Measurements from ENCODE around the gene OGFRL1.

The OGFRL1 gene

DNA sequence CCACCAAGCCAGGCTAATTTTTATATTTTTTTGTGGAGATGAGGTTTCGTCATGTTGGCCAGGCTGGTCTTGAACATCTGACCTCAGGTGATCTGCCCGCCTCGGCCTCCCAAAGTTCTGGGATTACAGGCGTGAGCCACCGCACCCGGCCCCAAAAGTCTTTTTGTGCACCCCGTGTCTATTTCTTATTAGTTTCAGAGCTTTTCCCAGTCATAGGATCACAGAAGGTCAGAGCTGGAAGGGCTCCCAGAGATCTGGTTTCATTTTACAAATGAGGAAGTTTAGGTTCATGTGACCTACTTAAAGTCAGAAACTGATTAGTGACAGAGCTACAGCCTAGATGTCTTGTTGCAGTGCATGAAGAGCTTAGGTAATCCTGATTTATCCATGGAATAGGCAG, 1.6 kb upstream of the OGFRL1 start:
- DNase-seq, result peak; percentile 11

DNA sequence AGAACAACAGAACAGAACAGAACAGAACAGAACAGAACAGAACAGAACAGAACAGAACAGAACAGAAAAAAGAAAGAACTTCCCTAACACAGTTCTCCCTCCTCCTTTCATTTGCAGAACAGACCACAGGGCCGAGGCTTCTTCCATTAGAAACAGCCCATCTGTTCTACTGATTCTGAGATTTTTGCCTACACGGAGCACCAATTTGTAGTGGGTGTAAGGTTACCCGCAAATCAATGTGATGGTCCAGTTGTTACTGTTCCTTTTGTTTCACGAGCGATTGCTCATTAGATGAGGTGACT, 734 bp upstream of the OGFRL1 start:
- DNase-seq, result no peak

DNA sequence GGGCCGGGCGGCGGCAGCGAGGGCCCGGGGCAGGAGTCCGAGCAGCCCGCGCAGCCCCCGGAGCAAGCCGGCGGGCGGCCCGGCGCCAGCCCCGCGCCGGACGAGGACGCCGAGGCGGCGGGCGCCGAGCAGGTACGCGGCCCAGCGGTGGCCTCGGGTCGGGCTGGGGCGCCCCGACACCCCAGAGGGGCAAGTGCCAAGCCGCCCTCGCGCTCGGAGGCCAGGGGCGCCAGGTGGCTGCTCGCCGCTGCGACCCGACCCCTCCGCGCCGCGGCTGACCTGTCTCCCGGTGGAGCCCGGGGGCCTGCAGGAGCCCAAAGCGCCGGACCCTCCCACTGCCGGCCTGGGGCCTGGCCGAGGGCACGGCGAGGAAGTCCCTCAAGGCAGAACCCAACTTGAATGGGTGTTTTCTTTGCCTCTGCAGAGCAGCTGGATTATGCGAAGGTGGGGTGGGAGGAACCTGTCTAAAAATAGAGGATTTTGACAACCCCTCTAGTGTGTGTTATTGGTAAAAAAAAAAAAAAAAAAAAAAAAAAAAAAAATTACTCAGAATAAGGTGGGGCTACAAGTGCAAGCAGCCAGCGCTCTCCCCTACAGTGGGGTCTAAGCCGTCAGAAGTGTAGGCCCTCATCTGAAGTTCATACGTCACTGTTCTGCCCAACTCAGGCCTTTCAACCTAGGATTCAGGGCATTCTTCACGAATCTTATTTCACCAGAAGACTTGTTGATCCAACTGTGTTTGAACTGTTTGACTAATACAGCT, 609 bp downstream of the OGFRL1 start:
- DNase-seq, result no peak

DNA sequence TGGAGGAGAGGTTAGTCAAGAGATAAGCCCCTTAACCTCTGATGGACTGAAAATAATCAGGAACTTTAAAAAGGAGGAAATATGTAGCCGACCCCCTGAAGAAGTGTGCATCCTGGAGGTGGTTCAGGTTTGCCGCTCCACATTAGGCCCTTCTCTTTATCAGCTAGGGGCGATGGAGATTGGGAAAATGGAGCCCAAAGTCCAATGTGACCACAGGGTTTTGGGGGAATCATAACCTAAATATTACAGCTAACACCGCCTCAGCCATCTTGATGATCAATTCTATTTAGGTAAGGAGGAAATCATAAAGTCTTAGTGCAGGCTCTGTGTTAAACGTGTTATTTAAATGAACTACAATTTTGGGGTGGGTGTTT, 1.2 kb downstream of the OGFRL1 start:
- DNase-seq, result no peak

DNA sequence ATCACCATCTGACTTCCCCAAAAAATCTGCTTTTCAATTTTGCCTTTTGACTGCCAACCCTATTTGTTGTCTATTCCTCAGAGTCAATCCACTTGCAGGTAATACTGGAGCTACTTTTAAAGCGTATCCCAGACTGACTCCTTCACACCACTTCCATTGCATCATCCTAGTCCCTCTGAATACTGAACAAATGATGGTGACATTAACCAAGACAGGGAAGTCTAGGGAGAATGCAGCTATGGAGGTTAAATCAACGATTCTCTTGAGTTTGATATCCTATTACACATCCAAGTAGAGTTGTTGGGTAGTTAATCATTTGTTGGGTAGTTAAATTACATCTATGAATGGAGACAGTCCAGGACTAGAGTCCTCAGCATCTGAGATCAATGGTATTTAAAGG, 2.0 kb downstream of the OGFRL1 start:
- no peak for DNase-seq

DNA sequence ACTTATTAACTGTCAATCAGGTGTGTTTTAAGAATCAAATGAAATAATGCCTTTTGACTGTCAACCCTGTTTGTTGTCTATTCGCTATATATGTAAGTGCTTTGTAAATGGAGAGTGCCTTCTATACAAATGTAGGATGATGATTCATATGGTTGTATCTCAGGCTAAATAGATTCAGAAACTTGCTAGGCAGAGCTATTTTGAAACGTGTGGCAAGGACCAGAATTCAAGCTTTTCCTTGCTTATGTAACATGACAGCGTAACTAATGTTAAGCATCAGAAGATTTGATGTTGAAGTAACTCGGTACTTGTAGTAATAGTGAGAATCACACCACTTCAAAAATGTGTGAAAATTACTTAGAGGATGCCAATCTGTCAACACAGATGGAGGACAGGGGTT, 3.4 kb downstream of the OGFRL1 start:
- no peak for DNase-seq

DNA sequence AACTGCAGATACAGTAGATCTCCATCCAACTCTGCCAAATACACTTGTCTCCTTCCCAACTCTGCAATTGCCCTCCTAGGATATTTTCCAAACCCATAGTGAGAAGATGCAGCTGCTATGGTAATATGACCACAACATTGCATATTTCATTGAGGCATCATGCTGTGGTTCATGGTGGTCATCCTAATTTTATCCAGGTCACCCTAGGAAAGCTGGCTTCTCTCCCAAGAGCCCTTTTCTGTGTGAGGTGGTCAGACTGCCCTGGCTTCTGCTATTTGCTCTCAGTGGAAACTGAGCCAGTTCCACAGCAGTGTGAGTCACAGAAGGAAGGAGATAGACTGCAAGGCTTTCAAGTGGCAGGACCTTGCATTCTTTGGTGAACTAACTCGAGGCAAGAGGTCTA, 5.5 kb downstream of the OGFRL1 start:
- peak; percentile 66 for DNase-seq

DNA sequence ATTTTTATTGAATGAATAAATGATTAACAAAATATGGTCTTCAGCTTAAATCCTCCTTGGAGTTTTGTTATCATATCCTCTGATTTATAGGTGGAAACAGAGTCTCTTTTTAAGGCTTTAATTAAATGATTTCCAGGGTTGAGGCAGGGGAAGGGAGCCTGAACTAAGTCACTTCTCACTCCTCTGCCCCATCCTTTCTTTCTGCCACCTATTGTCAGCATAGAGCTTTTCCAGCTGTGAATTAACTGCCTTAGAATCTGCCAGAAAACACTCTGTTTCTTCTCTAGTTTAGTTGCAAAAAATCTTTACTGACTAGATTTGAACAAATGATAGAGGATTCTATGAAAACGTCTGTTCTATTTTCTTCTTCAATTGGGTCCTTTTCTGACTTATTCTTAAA, 9.8 kb downstream of the OGFRL1 start:
- no peak for DNase-seq

DNA sequence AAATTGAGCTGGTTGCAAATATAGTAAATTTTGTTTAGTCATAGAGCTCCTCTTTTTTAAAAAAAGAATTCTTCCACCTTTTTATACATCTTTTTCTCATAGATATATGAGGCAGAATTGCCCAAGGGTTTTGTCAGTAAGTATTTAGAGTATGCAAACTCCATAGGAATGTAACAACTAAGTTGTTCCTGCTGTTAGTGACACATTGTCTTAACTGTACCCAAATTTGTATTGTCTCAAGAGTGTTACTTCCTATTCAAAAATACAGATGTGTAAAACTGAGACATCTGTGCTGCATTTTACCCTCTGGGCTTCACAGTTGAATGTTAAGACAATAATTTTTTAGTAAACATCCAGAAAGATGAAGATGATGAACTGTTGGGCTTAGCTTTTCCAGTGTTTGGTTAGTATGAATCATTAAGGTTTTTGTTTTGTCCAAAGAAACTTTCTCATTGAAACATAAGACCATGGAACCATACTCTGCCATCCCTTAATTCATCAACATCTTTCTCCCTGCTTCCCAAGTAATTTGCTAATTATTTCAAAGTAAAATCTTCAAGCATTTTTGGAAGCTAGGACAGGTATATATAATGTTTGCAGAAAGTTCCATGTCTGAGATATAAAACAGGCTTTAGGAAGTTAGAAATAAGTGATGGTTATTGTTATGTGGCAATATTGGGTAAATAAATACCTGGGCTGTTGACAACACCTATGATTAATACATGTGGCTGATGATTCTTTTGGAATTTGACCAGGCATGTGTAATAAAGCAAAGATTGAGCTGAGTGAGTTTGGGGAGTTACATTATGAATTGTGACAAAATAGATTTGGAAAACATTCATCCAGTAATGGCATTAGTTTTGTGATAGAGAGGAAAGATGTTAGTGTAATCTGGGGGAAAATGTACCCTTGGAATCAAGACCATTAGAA, 11.2 kb downstream of the OGFRL1 start:
- DNase-seq, result peak; percentile 8

DNA sequence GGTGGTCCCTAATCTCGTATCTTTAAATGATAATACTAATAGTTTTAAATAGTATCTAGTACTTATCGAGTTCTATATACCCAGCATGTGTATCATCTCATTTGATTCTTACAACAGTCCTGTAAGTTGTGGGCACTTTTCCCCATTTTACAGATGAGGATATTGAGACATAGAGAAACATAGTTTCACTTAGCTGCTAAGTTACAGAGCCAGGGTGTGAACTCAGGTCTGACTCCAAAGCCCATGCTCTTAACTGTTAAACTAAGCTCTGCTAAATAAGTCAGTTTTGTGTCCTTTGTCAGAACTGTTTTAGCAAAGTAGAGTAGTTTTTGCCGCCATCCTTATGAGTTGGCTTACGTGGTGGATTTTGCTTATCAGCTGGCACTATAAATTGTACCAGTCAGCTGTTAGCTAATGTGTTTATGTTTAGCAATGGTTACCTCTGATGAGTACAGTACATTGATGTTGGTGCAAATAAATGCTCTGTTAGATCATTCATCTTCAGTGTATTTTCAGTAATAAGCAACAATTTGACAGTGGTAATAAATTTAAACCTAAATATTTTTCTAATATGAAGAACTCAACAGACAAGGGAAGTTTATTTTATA, 12.1 kb downstream of the OGFRL1 start:
- DNase-seq, result no peak

DNA sequence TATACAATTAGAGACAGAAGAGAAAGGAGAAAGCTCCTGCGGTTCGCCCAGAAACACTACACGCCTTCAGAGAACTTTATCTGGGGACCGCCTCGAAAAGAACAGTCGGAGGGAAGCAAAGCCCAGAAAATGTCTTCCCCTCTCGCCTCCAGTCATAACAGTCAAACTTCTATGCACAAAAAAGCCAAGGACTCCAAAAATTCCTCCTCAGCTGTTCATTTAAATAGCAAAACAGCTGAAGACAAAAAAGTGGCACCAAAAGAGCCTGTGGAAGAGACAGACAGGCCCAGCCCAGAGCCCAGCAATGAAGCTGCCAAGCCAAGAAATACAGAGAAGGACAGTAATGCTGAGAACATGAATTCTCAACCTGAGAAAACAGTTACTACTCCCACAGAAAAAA, 12.9 kb downstream of the OGFRL1 start:
- DNase-seq, result no peak

DNA sequence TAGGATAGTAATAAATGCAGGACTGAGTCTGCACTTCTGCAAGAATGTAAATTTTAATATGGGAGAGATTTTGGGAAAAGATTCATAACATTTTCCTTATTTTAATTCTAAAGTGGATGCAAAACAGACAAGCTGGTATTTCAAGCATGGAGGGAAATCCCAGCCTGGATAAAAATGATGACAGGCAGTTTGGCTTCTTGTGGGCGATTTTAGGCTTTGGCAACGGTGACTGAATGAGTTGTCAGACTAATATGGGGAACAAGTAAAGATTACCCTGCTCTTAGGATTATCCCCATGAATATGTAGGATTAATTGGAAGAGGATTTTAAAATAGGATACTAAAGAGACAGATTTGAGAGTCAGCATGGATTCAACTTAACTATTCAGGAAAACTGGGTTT, 21.0 kb downstream of the OGFRL1 start:
- no peak for DNase-seq

DNA sequence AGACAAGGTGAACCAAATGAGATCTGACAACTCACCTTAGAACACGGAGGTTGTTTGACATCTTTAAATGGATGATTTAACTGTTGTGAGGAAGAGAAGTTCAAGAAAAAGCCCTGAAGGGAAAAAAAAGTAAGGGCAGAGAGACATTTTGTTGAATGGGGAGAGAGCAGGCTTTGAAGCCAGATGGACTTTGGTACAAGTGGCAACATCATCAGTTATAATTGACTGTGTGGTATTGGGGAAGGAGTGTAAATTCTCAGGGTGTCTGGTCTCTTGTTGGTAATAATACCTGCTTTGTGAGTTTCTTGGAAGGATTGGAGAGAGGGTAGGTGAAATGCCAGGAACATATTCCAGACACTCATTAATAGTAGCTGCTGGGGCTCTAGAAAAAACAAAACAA, 21.6 kb downstream of the OGFRL1 start:
- no peak for DNase-seq

DNA sequence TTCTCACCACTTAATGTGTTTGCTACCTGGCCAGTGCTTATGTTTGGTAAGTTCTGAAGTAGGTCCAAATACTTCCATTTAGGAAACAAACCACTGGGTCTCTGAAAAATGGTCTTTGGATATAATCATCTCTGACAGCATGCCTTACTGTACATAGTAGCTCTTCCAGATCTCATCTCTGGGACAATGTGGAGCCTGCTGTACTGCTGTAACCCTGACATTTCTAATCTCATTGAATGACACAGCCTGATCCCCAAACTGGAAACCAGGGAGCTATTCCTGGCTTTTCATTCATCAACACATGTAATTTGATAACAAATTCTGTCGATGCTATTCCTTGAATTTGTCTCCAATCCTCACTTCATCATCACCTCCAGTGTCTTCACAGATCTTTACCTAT, 23.5 kb downstream of the OGFRL1 start:
- no peak for DNase-seq

DNA sequence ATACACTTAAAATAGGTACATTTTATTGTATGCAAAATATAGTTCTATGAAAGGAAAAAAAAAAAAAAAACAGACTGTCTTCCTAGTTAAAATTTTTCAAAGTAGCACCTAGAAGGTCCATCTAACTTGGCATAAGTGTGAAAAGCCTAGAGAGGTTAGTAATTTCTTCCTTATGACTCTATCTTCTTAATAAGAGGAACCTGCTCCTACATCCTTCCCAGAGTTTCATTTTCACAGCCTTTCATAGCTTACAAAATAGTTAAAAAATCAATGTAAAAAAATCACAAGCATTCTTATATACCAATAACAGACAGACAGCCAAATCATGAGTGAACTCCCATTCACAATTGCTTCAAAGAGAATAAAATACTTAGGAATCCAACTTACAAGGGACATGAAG, 28.8 kb downstream of the OGFRL1 start:
- no peak for DNase-seq

DNA sequence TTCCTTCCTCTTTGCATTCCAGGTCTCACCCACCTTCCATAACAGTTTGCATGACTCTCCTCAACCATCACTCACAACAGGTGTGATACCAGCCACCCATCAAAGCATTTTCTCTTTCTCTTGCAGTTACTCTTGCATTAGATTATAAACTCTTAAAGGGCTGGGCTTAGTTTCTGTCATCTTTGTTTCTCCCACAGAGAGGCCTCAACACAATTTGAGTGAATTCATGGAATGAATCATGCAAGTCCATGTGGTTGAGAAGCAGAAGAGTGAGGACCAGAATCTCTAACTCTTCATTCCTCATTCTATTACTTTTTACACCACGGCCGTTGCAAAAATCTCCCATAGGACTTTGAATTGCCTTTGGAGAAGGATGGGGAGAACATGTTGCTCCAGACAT, 31.4 kb downstream of the OGFRL1 start:
- DNase-seq, result no peak

DNA sequence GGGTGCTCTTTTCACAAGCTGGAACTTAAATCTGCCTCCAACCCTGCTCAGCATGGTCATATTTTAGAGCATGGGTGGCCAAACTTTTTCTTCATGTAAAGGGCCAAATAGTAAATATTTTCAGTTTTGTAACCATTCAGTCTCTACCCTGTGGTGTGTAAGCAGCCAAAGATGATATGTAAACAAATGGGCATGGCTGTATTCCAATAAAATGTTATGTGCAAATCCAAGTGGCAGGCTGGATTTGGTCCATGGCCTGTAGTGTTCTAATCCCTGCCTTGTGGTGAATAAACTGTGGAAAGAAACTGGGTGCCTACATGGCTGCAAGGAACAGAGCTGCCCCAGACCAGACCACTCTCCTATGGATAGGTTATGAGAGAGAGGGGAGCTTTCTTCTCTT, 32.7 kb downstream of the OGFRL1 start:
- no peak for DNase-seq

DNA sequence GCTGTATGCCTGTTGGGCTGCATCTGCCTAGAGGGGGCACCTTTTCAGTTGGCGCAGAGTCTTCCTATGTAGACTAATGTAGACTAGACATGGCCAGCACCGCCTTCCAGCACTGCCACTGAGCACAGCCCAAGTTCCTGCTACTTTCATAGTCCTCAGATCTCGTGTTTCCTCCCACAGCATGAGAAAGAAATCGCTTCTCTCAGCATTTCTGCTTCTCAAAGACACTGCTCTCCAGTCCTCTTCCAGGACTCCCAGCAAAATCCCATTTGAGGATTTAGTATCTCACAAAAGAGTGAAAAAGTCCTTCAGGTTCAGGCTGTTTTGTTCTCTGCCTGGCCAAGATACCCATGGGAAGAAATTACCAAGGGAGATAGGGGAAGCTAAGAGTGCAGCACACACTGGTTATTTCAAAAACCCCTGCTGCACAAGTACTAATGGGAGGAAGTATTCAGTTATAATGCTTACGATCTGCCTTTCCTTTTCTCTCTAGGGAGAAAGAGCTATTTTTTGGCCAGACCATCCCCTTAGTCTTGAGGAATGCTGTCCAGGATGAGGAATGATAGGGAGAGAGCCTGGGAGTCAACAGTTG, 35.7 kb downstream of the OGFRL1 start:
- no peak for DNase-seq

DNA sequence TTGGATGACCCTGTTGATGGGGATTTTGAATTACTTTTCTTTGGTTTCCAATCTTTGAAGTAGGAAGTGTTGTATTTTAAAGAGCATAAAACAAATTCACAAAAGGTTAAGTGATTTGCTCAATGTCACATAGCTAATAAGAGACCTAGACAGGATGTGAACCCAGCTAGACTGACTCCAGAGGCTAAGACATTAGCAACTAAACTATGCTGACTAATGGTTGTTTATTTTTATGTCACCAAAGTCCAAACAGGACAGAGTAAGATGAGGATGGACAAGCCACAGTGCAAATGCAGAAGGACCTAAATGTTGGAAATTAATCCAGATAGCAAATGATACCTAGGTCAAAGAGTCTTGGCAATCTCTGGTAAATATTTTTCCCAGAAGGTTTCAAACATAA, 38.0 kb downstream of the OGFRL1 start:
- DNase-seq, result no peak

DNA sequence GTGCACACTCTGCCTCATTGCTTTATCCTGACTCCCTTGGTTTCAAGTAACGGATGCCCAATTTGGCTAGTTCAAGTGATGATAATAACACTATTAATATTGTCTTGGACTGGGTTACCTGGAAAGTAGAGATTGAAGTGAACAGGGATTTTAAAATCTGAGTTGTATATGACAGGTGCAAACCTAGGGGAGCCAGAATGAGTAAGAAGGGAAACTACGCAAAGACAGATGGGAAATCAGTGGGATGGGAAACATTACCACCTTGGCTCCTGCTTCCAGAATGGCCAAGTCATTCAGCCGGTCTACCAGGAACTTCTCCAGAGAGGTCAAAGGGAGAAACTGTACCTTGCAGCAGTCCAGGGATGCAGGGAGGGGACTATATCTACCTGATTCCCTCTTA, 41.9 kb downstream of the OGFRL1 start:
- DNase-seq, result no peak

DNA sequence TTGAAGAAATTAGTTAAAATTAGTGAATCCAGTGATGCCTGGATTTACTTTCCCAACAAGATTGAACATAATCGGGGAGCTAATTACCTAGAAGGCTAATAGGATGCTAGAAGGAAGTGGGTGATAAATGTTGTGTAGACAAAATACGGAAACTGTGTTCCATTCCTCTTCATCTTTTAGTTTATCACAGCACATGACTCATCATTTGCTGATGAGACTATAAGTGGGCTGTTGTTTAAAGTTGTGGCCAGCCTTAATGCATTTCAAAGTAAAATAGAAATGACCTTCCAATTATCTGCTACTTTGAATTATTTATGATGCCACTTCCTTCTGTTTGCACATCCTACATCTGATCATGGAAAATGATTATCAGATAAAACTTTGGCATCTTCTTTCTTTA, 43.4 kb downstream of the OGFRL1 start:
- no peak for DNase-seq

DNA sequence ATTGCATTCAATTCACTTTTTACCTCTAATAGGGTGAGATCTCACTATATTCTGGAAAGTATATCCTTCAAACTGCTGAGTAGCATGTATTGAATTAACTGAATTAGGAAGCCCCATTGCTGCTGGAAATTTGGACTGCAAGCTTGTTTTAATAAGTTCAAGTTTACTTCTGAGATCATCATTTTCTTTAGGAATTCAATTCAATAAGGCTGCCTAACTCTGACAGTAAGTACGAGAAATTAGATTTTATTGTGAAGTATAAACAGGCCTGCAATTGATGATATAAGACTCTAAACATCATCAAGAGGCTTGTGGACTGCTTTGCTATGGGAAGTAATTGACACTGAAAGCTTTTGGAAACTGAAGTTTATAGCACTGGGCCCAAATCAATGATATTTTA, 44.4 kb downstream of the OGFRL1 start:
- no peak for DNase-seq

DNA sequence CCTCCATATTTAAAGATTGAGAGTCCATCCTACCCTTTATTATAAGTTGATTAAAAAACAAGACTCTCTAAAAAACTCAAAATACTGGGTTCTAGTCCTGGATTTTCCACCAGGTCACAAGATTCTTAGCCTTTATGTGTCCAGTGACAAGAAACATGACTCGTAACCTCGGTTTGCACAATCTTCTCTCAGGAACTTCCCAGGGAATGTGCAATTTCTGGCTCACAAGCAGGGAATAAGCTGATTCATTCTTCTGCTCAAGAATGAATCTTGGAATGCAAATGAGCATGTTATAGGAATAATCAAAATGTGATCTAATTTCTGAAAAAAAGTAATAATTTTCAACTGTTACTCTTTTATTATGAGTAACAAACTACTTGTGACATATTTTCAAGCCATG, 45.1 kb downstream of the OGFRL1 start:
- DNase-seq, result peak; percentile 87

DNA sequence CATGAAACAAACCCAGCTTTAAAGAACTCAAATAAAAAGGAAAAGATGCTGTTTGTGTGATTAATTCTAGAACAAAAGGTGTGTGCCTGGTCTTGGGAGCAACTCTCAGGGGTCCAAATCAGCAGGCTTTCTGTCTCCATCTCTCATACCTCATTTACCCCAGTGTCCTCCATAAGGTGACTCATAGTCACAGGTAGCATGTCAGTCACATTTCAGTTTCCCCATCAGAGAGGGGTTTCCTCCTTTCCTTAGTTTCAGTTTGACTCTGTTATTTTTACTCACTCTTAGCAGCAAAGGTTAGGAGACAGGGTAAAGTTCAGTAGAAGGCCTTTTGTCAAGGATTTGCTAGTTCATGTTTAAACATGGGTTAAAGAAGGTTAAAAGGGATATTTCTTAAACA, 46.2 kb downstream of the OGFRL1 start:
- no peak for DNase-seq
